Measurements from ENCODE around the gene ELF2.
"Not testable (repeated sequence)": the region's sequence is repeated elsewhere in the genome, so short reads cannot be mapped to it uniquely, and the experiment has no call there.

ELF2 gene

GRCh38 chr4:139018501-139018900, 158.5 kb downstream of the ELF2 start:
- DNase-seq: no peak

- no peak for DNase-seq
Measured at GRCh38 chr4:139017861-139018260, 159.2 kb downstream of the ELF2 start.

- peak; percentile 31 to 58 (median 50) for DNase-seq
Measured at GRCh38 chr4:139015948-139016471, 161.0 kb downstream of the ELF2 start.

GRCh38 chr4:139015269-139015947, 161.6 kb downstream of the ELF2 start, which contains the start of gene NOCT:
NOCT (plus strand) TSS chr4:139015781; CDS start chr4:139015982, 201 bp downstream.
- DNase-seq: peak; percentile 89 to 95 (median 94)

- DNase-seq: peak in 3 of 4 experiments; percentile 50 to 76 (median 58)
Measured at GRCh38 chr4:139014371-139015268, 162.4 kb downstream of the ELF2 start.

GRCh38 chr4:139011225-139011950, 165.6 kb downstream of the ELF2 start:
- no peak for DNase-seq

GRCh38 chr4:139009702-139010101, 167.3 kb downstream of the ELF2 start:
- no peak for DNase-seq

GRCh38 chr4:139008278-139008677, 168.7 kb downstream of the ELF2 start:
- not testable (repeated sequence) for DNase-seq

GRCh38 chr4:139007640-139008039, 169.4 kb downstream of the ELF2 start:
- no peak for DNase-seq

Measured in suppressor macrophage (primary cell).